DND-41 (cell line): ENCODE data around the gene ZNF827.

Experiments
- ATAC-seq: fragments of 200-7000 bp; cut with Tn5 transposase; 3 replicates; pipeline ENCODE4 v1.9.1; 2021; ENCODE audit warnings: low read depth; ENCODE audit not compliant: insufficient read depth
- DNase-seq: peaks from one replicate; pipeline ENCODE4 v3.0.0-alpha.2; 2020
- H2AFZ ChIP-seq: 2 replicates; pipeline ENCODE4 v1.6.0; 2012; ENCODE audit warnings: low read depth, low read length
- H3K27ac ChIP-seq: 2 replicates; pipeline ENCODE4 v1.5.1; 2012; ENCODE audit warnings: low read length, inconsistent platforms
- H3K27me3 ChIP-seq: fragments of 200-600 bp; sonication (generic); 2 replicates; pipeline ENCODE4 v1.6.0; 2012; ENCODE audit warnings: low read length, mild to moderate bottlenecking, inconsistent platforms; ENCODE audit not compliant: insufficient read depth, poor library complexity
- H3K36me3 ChIP-seq: 2 replicates; pipeline ENCODE4 v1.5.1; 2012; ENCODE audit warnings: low read length, inconsistent platforms; ENCODE audit not compliant: insufficient read depth
- H3K4me1 ChIP-seq: 2 replicates; pipeline ENCODE4 v1.5.1; 2012; ENCODE audit warnings: mild to moderate bottlenecking, low read length; ENCODE audit not compliant: insufficient read depth
- H3K4me2 ChIP-seq: 2 replicates; pipeline ENCODE4 v1.6.0; 2012; ENCODE audit warnings: mild to moderate bottlenecking, moderate library complexity, low read length, inconsistent platforms; ENCODE audit not compliant: insufficient read depth
- H3K4me3 ChIP-seq, 2 experiments: fragments of 200-600 bp in 1 of 2; shearing (Covaris generic) in 1 of 2; 2 replicates each; pipeline ENCODE4 v1.5.1; 2012 to 2016; ENCODE audit warnings: inconsistent platforms in 2 of 2, low read length in 2 of 2, mild to moderate bottlenecking in 2 of 2, low read depth in 1 of 2, moderate library complexity in 1 of 2
- H3K79me2 ChIP-seq: 2 replicates; pipeline ENCODE4 v1.6.0; 2012; ENCODE audit warnings: low read length, inconsistent platforms; ENCODE audit not compliant: insufficient read depth
- H3K9ac ChIP-seq: 2 replicates; pipeline ENCODE4 v1.6.0; 2012; ENCODE audit warnings: low read depth, mild to moderate bottlenecking, inconsistent platforms, low read length, moderate library complexity
- H3K9me3 ChIP-seq: 2 replicates; pipeline ENCODE4 v1.5.1; 2012; ENCODE audit warnings: low read length, moderate library complexity, mild to moderate bottlenecking, inconsistent platforms; ENCODE audit not compliant: insufficient read depth, severe bottlenecking
- H4K20me1 ChIP-seq: 2 replicates; pipeline ENCODE4 v1.6.0; 2012; ENCODE audit warnings: low read length; ENCODE audit not compliant: insufficient read depth
- CTCF ChIP-seq: IDR thresholded peaks from 2 replicates; pipeline ENCODE4 v1.5.1; 2012; ENCODE audit warnings: borderline replicate concordance, low read length, moderate library complexity, mild to moderate bottlenecking; ENCODE audit not compliant: poor library complexity, severe bottlenecking; ENCODE audit errors: extremely low read depth
- EZH2 ChIP-seq: IDR thresholded peaks from 3 replicates; pipeline ENCODE4 v1.6.1; 2012; ENCODE audit warnings: borderline replicate concordance, low read depth, mild to moderate bottlenecking, moderate library complexity, low read length, inconsistent platforms; ENCODE audit not compliant: severe bottlenecking

The ZNF827 gene

GRCh38 chr4:145931403-145931802 lies 7.2 kb downstream of the ZNF827 start:
- H3K4me2 ChIP-seq = no peak overlapping the region
- DNase-seq (no peak), ATAC-seq (no peak)
- H3K9ac ChIP-seq = no peak overlapping the region
- no peaks in the 10 kb centered on the region for H3K36me3 ChIP-seq
- H4K20me1 ChIP-seq = no peaks in the 10 kb centered on the region; the same call in 1 of the 2 replicates
- no peak overlapping the region for H2AFZ ChIP-seq
- no peak overlapping the region for H3K4me3 ChIP-seq
- no peaks in the 10 kb centered on the region for H3K79me2 ChIP-seq
- H3K27ac ChIP-seq = no peak overlapping the region
- H3K27me3 ChIP-seq = peaks cover 39% of the 10 kb centered on the region
- no peaks in the 10 kb centered on the region for H3K9me3 ChIP-seq
- peaks cover 7% of the 10 kb centered on the region for H3K4me1 ChIP-seq
- no peak for TF ChIP-seq EZH2
- no peak for TF ChIP-seq CTCF

- Histone ChIP-seq H3K27ac (no peak overlapping the region), H3K4me2 (no peak overlapping the region)
Observed at GRCh38 chr4:145930592-145930991, 8.0 kb downstream of the ZNF827 start.

GRCh38 chr4:145929415-145930178 lies 9.0 kb downstream of the ZNF827 start:
- no peak overlapping the region for H3K4me3 ChIP-seq
- no peaks in the 10 kb centered on the region for H3K36me3 ChIP-seq
- H3K9ac ChIP-seq = no peak overlapping the region
- H3K27me3 ChIP-seq = peaks cover 21% of the 10 kb centered on the region
- no peaks in the 10 kb centered on the region for H3K9me3 ChIP-seq
- H3K27ac ChIP-seq = no peak overlapping the region
- H3K4me1 ChIP-seq = no peaks in the 10 kb centered on the region
- H4K20me1 ChIP-seq = no peaks in the 10 kb centered on the region; the same call in 1 of the 2 replicates
- no peak for ATAC-seq
- no peak overlapping the region for H2AFZ ChIP-seq
- H3K79me2 ChIP-seq = no peaks in the 10 kb centered on the region
- TF ChIP-seq CTCF = no peak
- no peak for TF ChIP-seq EZH2
- no peak overlapping the region for H3K4me2 ChIP-seq
- DNase-seq = no peak

More at GRCh38 chr4:145930592-145930991, 8.0 kb downstream of the ZNF827 start:
- H2AFZ ChIP-seq = no peak overlapping the region
- no peaks in the 10 kb centered on the region; the same call in 1 of the 2 replicates for H4K20me1 ChIP-seq
- no peaks in the 10 kb centered on the region for H3K79me2 ChIP-seq
- no peak for TF ChIP-seq EZH2
- TF ChIP-seq CTCF = no peak
- no peaks in the 10 kb centered on the region for H3K4me1 ChIP-seq
- peaks cover 31% of the 10 kb centered on the region for H3K27me3 ChIP-seq
- no peak overlapping the region for H3K4me3 ChIP-seq
- no peak overlapping the region for H3K9ac ChIP-seq
- no peaks in the 10 kb centered on the region for H3K9me3 ChIP-seq
- DNase-seq (no peak), ATAC-seq (no peak)
- H3K36me3 ChIP-seq = no peaks in the 10 kb centered on the region
